Neuronal stem cell (in vitro differentiated cells): ENCODE measurements around the gene CDH11.
A peak's percentile ranks its signal among the peaks of the same experiment; 100 is the strongest.

Source experiments
- DNase-seq: peaks from one replicate; pipeline ENCODE4 v3.0.0-alpha.2; 2013; ENCODE audit warnings: low spot score
- H2AFZ ChIP-seq: one replicate; pipeline ENCODE4 v1.6.1; 2013; ENCODE audit warnings: mild to moderate bottlenecking, low read length, inconsistent platforms
- H2AK5ac ChIP-seq: 2 replicates; pipeline ENCODE4 v1.6.1; 2013; ENCODE audit warnings: low read depth, mild to moderate bottlenecking, inconsistent platforms, low read length, moderate library complexity, mixed read lengths
- H2BK120ac ChIP-seq: 2 replicates; pipeline ENCODE4 v1.6.1; 2013; ENCODE audit warnings: low read depth, mild to moderate bottlenecking, inconsistent platforms, low read length, moderate library complexity, mixed read lengths
- H2BK12ac ChIP-seq: one replicate; pipeline ENCODE4 v1.6.1; 2013; ENCODE audit warnings: low read length, inconsistent platforms
- H2BK15ac ChIP-seq: 2 replicates; pipeline ENCODE4 v1.6.1; 2013; ENCODE audit warnings: mild to moderate bottlenecking, low read length, inconsistent platforms, mixed read lengths
- H2BK5ac ChIP-seq: one replicate; pipeline ENCODE4 v1.6.1; 2013; ENCODE audit warnings: inconsistent platforms, mild to moderate bottlenecking, low read length, moderate library complexity
- H3K14ac ChIP-seq: one replicate; pipeline ENCODE4 v1.6.1; 2013; ENCODE audit warnings: low read length, inconsistent platforms
- H3K18ac ChIP-seq: 2 replicates; pipeline ENCODE4 v1.6.1; 2013; ENCODE audit warnings: low read length, inconsistent platforms
- H3K23ac ChIP-seq: 2 replicates; pipeline ENCODE4 v1.6.1; 2013; ENCODE audit warnings: low read depth, mild to moderate bottlenecking, mixed read lengths, low read length, inconsistent platforms; ENCODE audit not compliant: poor library complexity
- H3K27ac ChIP-seq: replicated peaks from 3 replicates; pipeline ENCODE4 v1.5.1; 2013; ENCODE audit warnings: low read length, inconsistent platforms
- H3K27me3 ChIP-seq, 3 experiments: 2 replicates each; pipeline ENCODE4 v1.6.1; 2013; ENCODE audit warnings: low read length in 3 of 3, mild to moderate bottlenecking in 2 of 3, inconsistent platforms in 1 of 3, low read depth in 1 of 3, mixed read lengths in 1 of 3, moderate library complexity in 1 of 3; ENCODE audit not compliant: control insufficient read depth in 3 of 3, insufficient read depth in 3 of 3
- H3K36me3 ChIP-seq, 2 donors: replicated peaks in 1 of 2; 2 replicates each; pipeline ENCODE4 v1.6.1; 2013; ENCODE audit warnings: low read length in 2 of 2; ENCODE audit not compliant: control insufficient read depth in 2 of 2, insufficient read depth in 2 of 2
- H3K4ac ChIP-seq: 2 replicates; pipeline ENCODE4 v1.6.1; 2013; ENCODE audit warnings: inconsistent platforms, mild to moderate bottlenecking, low read length, moderate library complexity
- H3K4me1 ChIP-seq, 2 donors: 1 replicate in 1 of 2; 2 replicates in 1 of 2; pipeline ENCODE4 v1.6.1; 2013; ENCODE audit warnings: low read length in 2 of 2, low read depth in 1 of 2; ENCODE audit not compliant: control insufficient read depth in 2 of 2, insufficient read depth in 1 of 2
- H3K4me2 ChIP-seq: one replicate; pipeline ENCODE4 v1.6.1; 2013; ENCODE audit warnings: mild to moderate bottlenecking, low read length, inconsistent platforms; ENCODE audit not compliant: insufficient read depth, poor library complexity, severe bottlenecking
- H3K4me3 ChIP-seq, 2 donors: 2 replicates each; pipeline ENCODE4 v1.5.1; 2013; ENCODE audit warnings: low read length in 2 of 2, mild to moderate bottlenecking in 2 of 2, inconsistent platforms in 1 of 2, moderate library complexity in 1 of 2
- H3K79me1 ChIP-seq: one replicate; pipeline ENCODE4 v1.6.1; 2013; ENCODE audit warnings: low read depth, mild to moderate bottlenecking, inconsistent platforms, low read length, moderate library complexity
- H3K9ac ChIP-seq: one replicate; pipeline ENCODE4 v1.6.1; 2013; ENCODE audit warnings: mild to moderate bottlenecking, low read depth, low read length, inconsistent platforms; ENCODE audit not compliant: poor library complexity
- H3K9me3 ChIP-seq, 2 donors: replicated peaks in 1 of 2; 2 replicates each; pipeline versions ENCODE3 to v1.6.1; 2013; ENCODE audit warnings: low read length in 2 of 2, mild to moderate bottlenecking in 2 of 2, inconsistent platforms in 1 of 2, low read depth in 1 of 2, mixed read lengths in 1 of 2, moderate library complexity in 1 of 2; ENCODE audit not compliant: control insufficient read depth in 2 of 2, insufficient read depth in 1 of 2
- H4K8ac ChIP-seq: one replicate; pipeline ENCODE4 v1.6.1; 2013; ENCODE audit warnings: low read depth, mild to moderate bottlenecking, inconsistent platforms, low read length, moderate library complexity
- H4K91ac ChIP-seq: one replicate; pipeline ENCODE4 v1.6.1; 2013; ENCODE audit warnings: low read length, low read depth, mild to moderate bottlenecking, inconsistent platforms; ENCODE audit not compliant: poor library complexity
- WGBS, 2 donors: extraction: QIAGEN DNeasy Blood & Tissue Kit; methylation state at CpG; one replicate each; pipeline ENCODE4 v1.1.7; 2013; ENCODE audit warnings: missing lambda C conversion rate in 2 of 2, mixed read lengths in 1 of 2; ENCODE audit not compliant: insufficient read length in 2 of 2, insufficient replicate concordance in 1 of 2; ENCODE audit errors: extremely low coverage in 2 of 2; 5-methylcytosine and 5-hydroxymethylcytosine counted together

CDH11 gene

DNA sequence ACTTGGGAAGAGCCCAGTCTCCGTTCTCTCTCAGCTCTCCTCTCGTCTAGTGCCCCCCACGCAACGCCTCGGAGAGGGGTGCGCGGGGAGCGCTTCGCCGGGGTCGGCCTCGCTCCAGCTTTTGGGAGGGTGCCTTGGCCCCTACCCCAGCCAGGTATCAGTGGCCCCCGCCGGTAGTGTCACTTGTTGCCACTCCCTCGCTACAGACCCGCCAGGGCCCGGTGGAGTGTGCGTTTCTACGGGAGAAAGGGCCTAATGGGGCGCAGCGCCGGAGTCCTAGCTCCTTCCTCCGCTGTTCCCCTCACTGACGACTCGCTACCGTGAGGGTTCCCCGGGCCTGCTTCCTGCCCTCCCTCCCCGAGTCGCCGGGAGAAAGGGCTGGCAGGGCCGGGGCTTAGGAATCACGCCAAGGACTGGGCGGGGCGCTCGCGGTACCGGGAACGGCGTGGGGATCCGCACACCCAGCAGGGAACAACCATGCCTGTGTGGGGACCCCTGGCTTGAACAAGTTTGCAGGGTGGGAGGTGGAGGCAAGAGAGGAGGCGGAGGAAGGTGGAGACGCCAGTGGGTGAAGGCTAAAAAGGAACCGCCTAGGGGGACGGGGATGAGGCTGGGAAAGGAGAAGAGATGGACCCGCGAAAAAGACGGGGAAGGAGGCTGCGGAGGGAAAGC lies 997 bp upstream of the CDH11 start:
- Histone ChIP-seq H3K23ac (peak overlapping the region; percentile 12), H2BK12ac (peak overlapping the region; percentile 87), H2BK15ac (peak overlapping the region; percentile 92), H3K14ac (peak overlapping the region; percentile 85), H3K18ac (peak overlapping the region; percentile 100), H3K4ac (peak overlapping the region; percentile 70), H2AFZ (peak overlapping the region; percentile 85), H4K91ac (peak overlapping the region; percentile 81), H3K9me3 (no peaks in the 10 kb centered on the region), H3K9ac (peak overlapping the region; percentile 98), H2BK120ac (peak overlapping the region; percentile 12), H3K36me3 (peaks cover 0 to 2% of the 10 kb centered on the region in 2 donors), H2BK5ac (peak overlapping the region; percentile 90), H2AK5ac (peak overlapping the region; percentile 94), H3K27ac (peak overlapping the region; percentile 97), H3K27me3 (peaks cover 0 to 77% (median 0%) of the 10 kb centered on the region in 3 experiments), H4K8ac (peak overlapping the region; percentile 94), H3K4me2 (peak overlapping the region; percentile 87), H3K4me3 (peak overlapping the region; percentile 12 to 84), H3K4me1 (peaks cover 7% of the 10 kb centered on the region in 2 donors), H3K79me1 (peaks cover 3% of the 10 kb centered on the region)
- peak; percentile 51 for DNase-seq
- no CpG with 5 or more reads among the region's 48 CpGs for WGBS, 2 donors

DNA sequence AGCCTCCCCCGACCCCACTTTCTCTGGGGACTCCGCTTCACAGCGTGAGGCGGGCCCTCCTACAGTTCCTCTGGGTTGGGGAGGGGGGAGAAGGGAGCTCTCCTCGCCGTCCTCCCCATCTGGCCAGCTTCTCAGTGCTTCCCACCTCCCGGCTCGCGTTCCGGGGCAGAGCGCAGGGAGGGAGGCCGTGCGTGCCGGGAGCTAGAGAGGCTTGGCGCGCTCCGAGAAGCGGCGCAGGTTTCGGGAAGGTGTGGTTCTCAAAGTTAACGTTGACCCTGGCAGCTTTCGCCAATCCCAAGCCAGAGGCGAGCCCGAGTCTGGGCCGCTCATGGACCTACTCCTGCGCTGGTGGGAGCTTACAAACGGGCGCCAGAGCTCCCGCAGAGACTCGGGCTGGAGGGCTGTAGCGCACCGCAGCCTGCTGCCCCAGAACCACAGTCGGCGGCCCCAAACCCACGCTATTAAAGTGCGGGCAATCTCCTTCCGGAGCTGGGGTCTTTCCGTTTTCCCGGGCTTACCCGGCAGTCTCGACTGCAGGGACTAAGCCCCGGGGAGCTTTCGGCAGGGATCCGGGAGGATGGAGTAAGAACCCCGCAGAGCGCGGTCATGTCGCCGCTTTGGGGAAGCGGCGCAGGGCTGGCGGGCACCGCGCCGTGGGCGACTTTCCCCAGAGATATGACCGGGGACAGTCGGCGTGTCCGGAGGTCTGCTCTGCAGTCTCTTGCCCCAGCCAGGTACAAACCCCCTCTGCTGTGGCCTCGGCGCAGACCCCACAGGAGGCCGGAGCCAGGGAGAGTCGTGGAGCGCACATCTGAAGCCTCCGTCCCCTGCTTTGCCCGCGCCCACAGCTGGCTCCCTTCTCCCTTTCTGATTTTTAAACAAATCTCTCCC lies 787 bp downstream of the CDH11 start:
- H2BK120ac ChIP-seq, result peak overlapping the region; percentile 10
- peak overlapping the region; percentile 99 for H3K18ac ChIP-seq
- no peak overlapping the region for H4K8ac ChIP-seq
- H3K4ac ChIP-seq, result peak overlapping the region; percentile 60
- peak overlapping the region; percentile 97 for H3K9ac ChIP-seq
- WGBS, 2 donors, result no CpG with 5 or more reads among the region's 68 CpGs
- H3K4me2 ChIP-seq, result peak overlapping the region; percentile 57
- H3K27ac ChIP-seq, result peak overlapping the region; percentile 96
- peak overlapping the region; percentile 95 for H2BK12ac ChIP-seq
- H2AFZ ChIP-seq, result peak overlapping the region; percentile 92
- peaks cover 0 to 75% (median 0%) of the 10 kb centered on the region in 3 experiments for H3K27me3 ChIP-seq
- H3K23ac ChIP-seq, result peak overlapping the region; percentile 62
- H2BK15ac ChIP-seq, result peak overlapping the region; percentile 75
- peak overlapping the region; percentile 30 to 96 for H3K4me3 ChIP-seq
- H3K9me3 ChIP-seq, result no peaks in the 10 kb centered on the region
- H3K14ac ChIP-seq, result peak overlapping the region; percentile 98
- H2BK5ac ChIP-seq, result peak overlapping the region; percentile 100
- peak overlapping the region; percentile 91 for H2AK5ac ChIP-seq
- H3K4me1 ChIP-seq, result peaks cover 7 to 10% of the 10 kb centered on the region in 2 donors
- H4K91ac ChIP-seq, result no peak overlapping the region
- no peak for DNase-seq
- H3K36me3 ChIP-seq, result peaks cover 0 to 6% of the 10 kb centered on the region in 2 donors
- H3K79me1 ChIP-seq, result peaks cover 3% of the 10 kb centered on the region

DNA sequence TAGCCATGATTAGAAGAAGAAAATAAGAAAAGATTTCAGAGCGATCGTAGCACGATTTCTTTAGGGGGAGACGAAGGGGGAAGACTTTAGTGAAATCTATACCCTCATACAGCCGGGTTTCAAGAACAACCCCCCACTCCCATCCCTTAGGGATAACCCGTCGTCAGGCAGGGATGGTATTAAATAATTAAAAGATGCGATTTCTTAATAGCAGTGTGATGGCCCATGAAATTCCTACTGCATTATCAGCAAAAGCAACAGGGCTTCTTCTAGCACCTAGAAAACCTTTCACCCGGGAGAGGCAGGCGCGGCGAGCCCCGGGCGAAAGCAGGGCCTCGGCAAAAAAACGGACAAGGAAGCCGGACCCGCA lies 1.4 kb downstream of the CDH11 start:
- Histone ChIP-seq H3K36me3 (peaks cover 0 to 6% of the 10 kb centered on the region in 2 donors), H3K27ac (peak overlapping the region; percentile 96)

More for the DNA sequence above, 1.4 kb downstream of the CDH11 start:
- Histone ChIP-seq H3K4me2 (peak overlapping the region; percentile 57), H3K4me1 (peaks cover 7 to 8% of the 10 kb centered on the region in 2 donors), H3K27me3 (peaks cover 0 to 69% (median 0%) of the 10 kb centered on the region in 3 experiments), H3K18ac (peak overlapping the region; percentile 99), H3K9ac (peak overlapping the region; percentile 97), H3K4me3 (peak overlapping the region in 1 of 2 donors; percentile 96), H2AK5ac (peak overlapping the region; percentile 91), H2BK12ac (no peak overlapping the region), H3K23ac (no peak overlapping the region), H4K8ac (no peak overlapping the region), H2BK5ac (peak overlapping the region; percentile 100), H4K91ac (no peak overlapping the region), H2AFZ (peak overlapping the region; percentile 92), H3K9me3 (no peaks in the 10 kb centered on the region), H3K79me1 (peaks cover 3% of the 10 kb centered on the region), H2BK120ac (peak overlapping the region; percentile 10), H2BK15ac (no peak overlapping the region), H3K4ac (peak overlapping the region; percentile 57), H3K14ac (peak overlapping the region; percentile 98)
- WGBS, 2 donors, result no CpG with 5 or more reads among the region's 18 CpGs
- no peak for DNase-seq
